GM12864 (cell line): Measurements from ENCODE around the gene TMEM60.

Experiments used
- DNase-seq: peaks from one replicate; pipeline ENCODE4 v3.0.0-alpha.2; 2011; ENCODE audit warnings: low read depth
- H3K4me3 ChIP-seq: 2 replicates; pipeline ENCODE4 v1.5.1; 2011; ENCODE audit warnings: mild to moderate bottlenecking, low read depth, low read length, control low read depth
- CTCF ChIP-seq: IDR thresholded peaks from 2 replicates; pipeline ENCODE4 v1.5.1; 2011; ENCODE audit warnings: low read depth, mild to moderate bottlenecking, moderate library complexity, low read length, control low read depth, inconsistent platforms; ENCODE audit errors: missing control alignments

TMEM60 gene

GRCh38 chr7:77752016-77752415 lies 46.2 kb downstream of the TMEM60 start:
- no peak for TF ChIP-seq CTCF
- H3K4me3 ChIP-seq, result no peak overlapping the region
- no peak for DNase-seq

- no peak overlapping the region for H3K4me3 ChIP-seq
- TF ChIP-seq CTCF, result no peak
- DNase-seq, result no peak
Measured at GRCh38 chr7:77747718-77748117, 50.5 kb downstream of the TMEM60 start.

GRCh38 chr7:77747178-77747577 lies 51.1 kb downstream of the TMEM60 start:
- H3K4me3 ChIP-seq, result no peak overlapping the region
- no peak for DNase-seq
- TF ChIP-seq CTCF, result no peak

GRCh38 chr7:77746824-77747165 lies 51.4 kb downstream of the TMEM60 start:
- no peak for DNase-seq
- no peak overlapping the region for H3K4me3 ChIP-seq
- TF ChIP-seq CTCF, result no peak

- H3K4me3 ChIP-seq, result no peak overlapping the region
- TF ChIP-seq CTCF, result no peak
- no peak for DNase-seq
Measured at GRCh38 chr7:77746164-77746823, 51.9 kb downstream of the TMEM60 start.

- no peak overlapping the region for H3K4me3 ChIP-seq
- DNase-seq, result no peak
- no peak for TF ChIP-seq CTCF
Measured at GRCh38 chr7:77745746-77746145, 52.5 kb downstream of the TMEM60 start.
